A549 (cell line): ENCODE results near the gene HS3ST3B1.

Experiments used
- CBX2 ChIP-seq: fragments of 200-600 bp; sonication (generic); IDR thresholded peaks from 2 replicates; pipeline ENCODE4 v1.6.1; 2016; ENCODE audit warnings: low read depth, mild to moderate bottlenecking, borderline replicate concordance
- CTCF ChIP-seq: fragments of >200 bp; sonication (Bioruptor Twin); formaldehyde crosslinking; IDR thresholded peaks from 3 replicates; pipeline ENCODE4 v1.5.1; 2016
- ESRRA ChIP-seq: fragments of 150-350 bp; IDR thresholded peaks from 2 replicates; pipeline ENCODE4 v1.6.1; 2014; ENCODE audit warnings: mild to moderate bottlenecking, low read length, borderline replicate concordance
- JUN ChIP-seq, 2 experiments: fragments of >200 bp; sonication (Bioruptor Twin); formaldehyde crosslinking; IDR thresholded peaks; 2 replicates in 1 of 2; 3 replicates in 1 of 2; pipeline ENCODE4 v1.6.1; 2016 to 2017
- MAZ ChIP-seq: fragments of 150-350 bp; IDR thresholded peaks from 2 replicates; pipeline ENCODE4 v1.6.1; 2014; ENCODE audit warnings: antibody characterized with exemption, low read depth, low read length, borderline replicate concordance
- RAD21 ChIP-seq, 2 experiments: fragments of >200 bp in 1 of 2; sonication (Bioruptor Twin) in 1 of 2; formaldehyde crosslinking in 1 of 2; IDR thresholded peaks in 1 of 2; conservative IDR thresholded peaks in 1 of 2; 2 replicates in 1 of 2; 3 replicates in 1 of 2; pipeline ENCODE4 v1.6.1; 2012 to 2018; ENCODE audit warnings: inconsistent platforms in 1 of 2
- SMC3 ChIP-seq: fragments of >200 bp; sonication (Bioruptor Twin); formaldehyde crosslinking; IDR thresholded peaks from 3 replicates; pipeline ENCODE4 v1.6.1; 2018; ENCODE audit warnings: inconsistent platforms
- TFCP2L1 ChIP-seq: fragments of 250-450 bp; sonication (Bioruptor Pico); IDR thresholded peaks from 2 replicates; pipeline ENCODE4 v1.5.0; 2021; ENCODE audit warnings: mild to moderate bottlenecking
- ZSCAN20 ChIP-seq: fragments of 250-450 bp; sonication (Bioruptor Pico); IDR thresholded peaks from 2 replicates; pipeline ENCODE4 v1.8.0; 2022; ENCODE audit warnings: mild to moderate bottlenecking, moderate library complexity

GRCh38 chr17:14298947-14299279, 2.0 kb upstream of the HS3ST3B1 start:
- no peak for TF ChIP-seq JUN (IDR thresholded peaks at IDR 0.05)
- TF ChIP-seq CTCF: no peak
- TF ChIP-seq MAZ: no peak
- TF ChIP-seq ESRRA: no peak
- no peak for TF ChIP-seq RAD21 (conservative IDR thresholded peaks at IDR 0.05 in 1 of 2, IDR thresholded peaks at IDR 0.05 in 1 of 2)
- no peak for TF ChIP-seq CBX2
- TF ChIP-seq SMC3: no peak
- TF ChIP-seq ZSCAN20 (CRISPR knock-in tag): no peak
- no peak for TF ChIP-seq TFCP2L1 (CRISPR knock-in tag)
